SHP77 treated with DMSO at 0.1 percent for 48 hours (cell line): ENCODE measurements around the gene TMEM198.

ENCODE experiments used
- DNase-seq: peaks from one replicate; lab custom pipeline; 2025; lab: John Stamatoyannopoulos, UW

The TMEM198 gene

DNA sequence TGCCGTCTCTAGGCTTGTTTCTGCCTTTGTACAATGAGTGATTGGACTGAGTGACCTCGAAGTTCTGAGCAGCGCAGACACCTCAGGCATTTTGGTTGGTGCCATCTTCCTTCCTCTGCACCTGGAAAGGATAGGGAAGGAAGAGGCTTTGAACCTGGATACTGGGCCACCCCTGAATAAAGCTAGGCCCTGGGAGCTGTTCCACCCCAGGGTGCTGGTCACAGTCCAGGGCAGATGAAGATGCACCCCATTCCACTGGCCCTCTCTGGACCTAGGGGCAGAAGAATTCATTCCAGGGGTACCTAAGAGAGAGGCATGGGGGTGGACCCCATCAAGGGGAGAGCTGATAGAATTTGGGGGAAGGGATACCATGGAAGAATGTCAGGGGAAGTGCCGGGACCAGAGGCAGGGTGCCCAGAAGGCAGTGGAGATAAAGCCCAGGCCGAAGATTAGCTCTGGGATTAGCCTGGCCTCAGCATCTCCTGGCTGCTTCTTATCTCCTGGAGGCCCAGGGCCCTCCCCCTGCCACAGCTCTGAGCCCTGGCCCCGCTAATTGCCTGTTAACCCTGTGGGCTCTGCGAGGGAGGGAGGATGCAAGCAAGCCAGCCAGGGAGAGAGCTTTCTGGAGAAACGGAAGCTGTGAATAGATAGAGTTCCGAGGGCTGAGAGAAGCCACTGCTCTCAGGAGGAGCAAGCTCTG is 18.1 kb upstream of the TMEM198 start:
- DNase-seq = no peak

DNA sequence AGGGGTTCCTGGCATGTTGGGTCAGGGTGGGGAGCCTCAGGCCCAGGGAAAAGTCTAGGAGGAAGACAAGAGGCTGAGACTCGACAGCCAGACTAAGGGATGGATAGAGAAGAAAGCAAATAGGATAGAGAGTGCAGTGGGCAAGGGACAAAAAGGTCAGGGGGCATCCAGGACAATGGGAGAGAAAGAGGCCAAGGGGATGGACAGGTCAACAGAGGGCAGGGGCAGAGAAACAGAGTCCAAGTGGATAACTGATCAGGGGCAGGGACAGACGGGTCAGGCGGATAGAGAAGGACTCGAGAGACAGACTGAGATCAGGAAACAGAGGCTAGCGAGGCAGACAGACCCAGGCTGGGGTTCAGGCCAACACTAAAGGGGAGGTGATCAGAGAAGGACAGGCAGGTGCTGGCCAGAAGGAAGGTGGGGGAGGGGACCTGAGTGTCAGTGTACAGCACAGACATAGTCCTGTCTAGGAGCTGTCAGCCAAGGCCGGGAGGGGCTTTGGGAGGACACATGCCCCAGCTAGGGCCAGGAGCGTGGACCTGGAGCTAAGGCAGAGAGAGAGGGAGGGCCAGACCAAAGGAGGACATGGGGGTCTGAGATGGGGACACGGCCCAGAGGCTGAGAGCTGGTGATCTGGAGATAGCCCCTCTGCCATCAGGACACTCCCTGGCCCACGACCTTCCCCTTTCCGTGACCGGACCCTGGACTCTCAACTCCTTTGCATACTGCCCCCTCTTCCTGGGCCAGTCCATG is 17.3 kb upstream of the TMEM198 start:
- no peak for DNase-seq

DNA sequence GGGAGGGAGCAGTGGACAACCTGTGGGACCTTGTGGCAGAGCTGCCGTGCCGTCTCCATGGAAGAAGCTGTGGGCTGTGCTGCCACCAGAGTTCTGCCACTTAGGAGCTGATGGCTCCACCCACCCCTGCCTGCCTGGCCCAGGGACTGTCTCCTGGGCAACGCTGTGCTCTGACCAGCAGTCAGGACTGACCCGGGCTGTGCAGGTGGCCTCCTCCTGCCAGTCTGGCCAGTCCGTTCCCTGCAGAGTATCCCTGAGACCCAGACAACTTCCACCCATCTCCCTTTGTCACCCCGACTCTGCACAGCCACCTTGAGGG is 16.8 kb upstream of the TMEM198 start:
- DNase-seq = no peak

DNA sequence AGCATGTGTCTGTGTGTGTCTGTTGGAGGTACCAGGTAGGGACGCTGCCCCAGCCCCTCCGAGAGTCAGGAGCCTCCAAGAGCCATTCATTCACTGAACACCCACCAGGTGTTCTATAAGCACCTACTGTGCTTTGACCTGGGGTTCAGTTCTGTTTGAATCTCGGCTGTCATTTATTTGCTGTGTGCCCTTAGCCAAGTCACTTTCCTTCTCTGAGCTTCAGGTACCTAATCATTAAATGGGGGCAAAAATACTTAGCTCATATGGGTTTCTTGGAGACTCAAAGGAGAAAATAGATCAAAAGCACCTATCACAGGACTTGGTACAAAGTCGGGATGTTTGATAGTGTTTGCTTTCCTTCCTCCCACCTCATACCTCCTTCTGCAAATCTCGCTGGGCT is 16.4 kb upstream of the TMEM198 start:
- no peak for DNase-seq

DNA sequence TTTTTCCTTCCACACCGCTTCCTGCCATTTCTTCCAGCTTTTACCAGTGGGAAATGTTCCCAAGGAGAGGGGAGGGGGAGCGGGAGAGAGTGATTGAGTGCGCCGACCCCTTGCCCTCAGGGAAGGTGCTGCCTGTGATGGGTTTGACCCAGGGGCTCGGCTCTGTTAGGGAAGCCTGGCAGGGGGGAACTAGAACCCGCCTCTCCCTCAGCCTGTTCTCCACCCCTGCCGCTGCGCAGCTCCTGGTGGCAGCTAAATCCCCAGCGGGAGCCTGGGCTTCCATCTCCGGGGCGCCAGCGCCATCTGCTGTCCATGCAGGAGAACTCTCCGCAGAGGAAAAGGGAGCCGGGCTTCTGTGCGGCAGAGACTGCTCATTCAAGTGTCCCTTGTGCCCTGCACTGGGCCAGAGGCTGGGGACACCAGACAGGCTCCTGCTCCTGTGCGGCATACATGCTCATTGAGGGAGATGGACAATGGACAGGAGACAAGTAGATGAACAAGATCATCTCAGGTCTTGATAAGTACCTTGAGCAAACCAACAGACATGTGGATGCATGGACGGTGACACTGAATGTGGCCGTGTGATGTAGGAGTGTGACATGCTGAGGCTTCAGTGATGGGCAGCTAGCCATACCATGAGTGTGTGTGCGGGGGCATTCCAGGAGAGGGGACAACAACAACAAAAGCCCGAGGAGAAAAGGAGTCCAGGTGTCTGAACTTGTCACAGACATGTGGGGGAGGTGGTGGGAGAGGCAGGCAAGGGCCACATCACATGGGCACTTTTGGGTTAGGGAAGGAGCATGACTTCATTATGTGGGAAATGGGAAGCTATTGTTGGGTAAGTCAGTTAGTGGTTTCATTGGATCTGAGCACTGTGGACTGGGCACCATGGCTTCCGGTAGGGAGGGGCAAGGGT is 13.5 kb upstream of the TMEM198 start:
- peak; percentile 65 for DNase-seq

DNA sequence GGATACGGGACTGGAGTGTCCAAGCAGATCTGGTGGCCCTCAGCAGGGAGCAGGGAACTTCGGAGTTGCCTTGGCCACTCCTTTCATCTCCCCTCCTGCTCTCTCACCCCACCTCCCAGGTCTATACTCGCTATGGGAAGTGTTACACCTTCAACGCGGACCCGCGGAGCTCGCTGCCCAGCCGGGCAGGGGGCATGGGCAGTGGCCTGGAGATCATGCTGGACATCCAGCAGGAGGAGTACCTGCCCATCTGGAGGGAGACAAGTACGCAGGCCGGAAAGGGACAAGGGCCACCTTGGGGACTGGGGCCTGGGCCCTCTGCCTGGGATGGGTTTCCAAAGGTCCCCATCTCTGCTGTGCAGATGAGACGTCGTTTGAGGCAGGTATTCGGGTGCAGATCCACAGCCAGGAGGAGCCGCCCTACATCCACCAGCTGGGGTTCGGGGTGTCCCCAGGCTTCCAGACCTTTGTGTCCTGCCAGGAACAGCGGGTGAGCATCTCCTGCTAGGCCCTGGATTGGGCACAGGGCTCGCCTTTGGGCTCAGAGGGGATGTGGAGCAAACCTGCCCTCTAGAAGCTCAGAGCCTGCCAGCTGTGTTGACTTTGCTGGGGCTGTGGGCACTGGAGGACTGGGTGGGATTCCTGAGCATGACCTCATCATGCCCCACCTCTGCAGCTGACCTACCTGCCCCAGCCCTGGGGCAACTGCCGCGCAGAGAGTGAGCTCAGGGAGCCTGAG is 12.0 kb upstream of the TMEM198 start:
- DNase-seq = no peak

DNA sequence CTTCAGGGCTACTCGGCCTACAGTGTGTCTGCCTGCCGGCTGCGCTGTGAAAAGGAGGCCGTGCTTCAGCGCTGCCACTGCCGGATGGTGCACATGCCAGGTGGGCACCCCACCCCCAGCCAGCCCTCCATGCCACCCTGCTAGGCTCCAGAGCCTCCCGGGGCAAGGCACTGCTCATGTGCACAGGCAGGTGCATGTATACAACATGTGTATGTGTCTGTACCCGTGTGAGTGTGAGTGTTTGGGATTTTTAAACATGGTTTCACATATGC is 11.5 kb upstream of the TMEM198 start:
- no peak for DNase-seq

DNA sequence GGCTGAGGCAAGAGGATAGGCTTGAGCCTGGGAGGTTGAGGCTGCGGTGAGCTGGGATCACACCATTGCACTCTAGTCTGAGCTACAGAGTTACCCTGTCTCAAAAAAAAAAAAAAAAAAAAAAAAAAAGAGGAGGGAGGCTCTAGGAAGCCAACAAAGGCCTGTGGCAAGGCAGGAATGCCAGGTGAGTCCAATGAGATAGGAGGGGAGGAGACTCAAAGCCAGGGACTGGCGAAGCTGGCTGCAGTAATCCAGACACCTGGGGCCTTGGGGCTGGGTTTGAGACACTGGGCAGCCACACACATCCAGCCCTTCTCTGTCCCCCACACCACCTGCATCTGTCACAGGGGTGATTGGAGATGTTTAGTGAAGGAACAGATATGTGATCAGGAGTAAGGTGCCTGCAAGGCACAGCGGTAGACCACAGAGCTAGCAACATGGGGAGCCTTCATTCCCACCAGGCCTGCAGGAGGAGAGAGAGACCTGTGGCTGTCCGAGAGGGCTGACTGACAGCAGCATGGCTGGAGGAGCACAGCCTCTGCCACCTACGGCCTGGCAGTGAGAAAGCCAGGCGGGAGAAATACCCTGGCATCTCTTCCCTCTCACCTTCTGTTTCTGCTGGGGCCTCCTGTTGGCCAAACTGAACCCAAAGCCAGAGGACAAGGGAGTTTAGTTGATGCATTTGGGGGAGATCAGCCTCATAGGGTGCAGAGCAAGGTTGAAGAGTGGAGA is 9.7 kb upstream of the TMEM198 start:
- DNase-seq = no peak

DNA sequence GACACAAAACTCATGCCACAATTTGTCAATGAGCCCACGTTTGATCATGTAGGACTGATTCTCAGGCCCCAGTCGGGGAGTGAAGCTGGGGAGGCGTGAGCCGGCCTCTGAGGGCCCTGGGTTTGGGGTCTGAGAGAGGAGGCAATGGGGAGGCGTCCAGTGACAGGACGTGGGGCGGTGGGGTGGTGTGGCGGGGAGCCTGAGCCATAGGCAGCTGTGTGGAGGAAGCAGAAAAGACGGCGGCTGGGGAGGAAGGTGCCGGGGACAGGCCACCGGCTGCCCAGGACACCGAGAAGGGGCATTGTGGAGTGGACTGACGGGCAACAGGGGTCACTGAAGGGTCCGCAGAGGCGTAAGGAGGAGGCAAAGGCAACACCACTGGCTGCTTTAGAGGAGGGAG is 7.4 kb upstream of the TMEM198 start:
- no peak for DNase-seq

DNA sequence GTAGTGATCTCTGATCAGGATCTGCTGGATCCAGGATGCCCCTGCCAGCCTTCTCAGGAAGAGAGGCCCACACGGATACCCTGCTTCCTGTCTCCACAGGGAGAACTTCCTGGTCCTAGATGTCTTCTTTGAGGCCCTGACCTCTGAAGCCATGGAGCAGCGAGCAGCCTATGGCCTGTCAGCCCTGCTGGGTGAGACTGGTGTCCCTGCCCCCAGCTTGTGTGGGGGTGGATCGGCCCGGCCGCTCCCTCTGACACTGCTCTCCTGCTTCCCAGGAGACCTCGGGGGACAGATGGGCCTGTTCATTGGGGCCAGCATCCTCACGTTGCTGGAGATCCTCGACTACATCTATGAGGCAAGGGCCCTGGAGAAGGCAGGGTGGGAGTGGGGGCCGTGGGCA is 6.9 kb upstream of the TMEM198 start:
- no peak for DNase-seq

DNA sequence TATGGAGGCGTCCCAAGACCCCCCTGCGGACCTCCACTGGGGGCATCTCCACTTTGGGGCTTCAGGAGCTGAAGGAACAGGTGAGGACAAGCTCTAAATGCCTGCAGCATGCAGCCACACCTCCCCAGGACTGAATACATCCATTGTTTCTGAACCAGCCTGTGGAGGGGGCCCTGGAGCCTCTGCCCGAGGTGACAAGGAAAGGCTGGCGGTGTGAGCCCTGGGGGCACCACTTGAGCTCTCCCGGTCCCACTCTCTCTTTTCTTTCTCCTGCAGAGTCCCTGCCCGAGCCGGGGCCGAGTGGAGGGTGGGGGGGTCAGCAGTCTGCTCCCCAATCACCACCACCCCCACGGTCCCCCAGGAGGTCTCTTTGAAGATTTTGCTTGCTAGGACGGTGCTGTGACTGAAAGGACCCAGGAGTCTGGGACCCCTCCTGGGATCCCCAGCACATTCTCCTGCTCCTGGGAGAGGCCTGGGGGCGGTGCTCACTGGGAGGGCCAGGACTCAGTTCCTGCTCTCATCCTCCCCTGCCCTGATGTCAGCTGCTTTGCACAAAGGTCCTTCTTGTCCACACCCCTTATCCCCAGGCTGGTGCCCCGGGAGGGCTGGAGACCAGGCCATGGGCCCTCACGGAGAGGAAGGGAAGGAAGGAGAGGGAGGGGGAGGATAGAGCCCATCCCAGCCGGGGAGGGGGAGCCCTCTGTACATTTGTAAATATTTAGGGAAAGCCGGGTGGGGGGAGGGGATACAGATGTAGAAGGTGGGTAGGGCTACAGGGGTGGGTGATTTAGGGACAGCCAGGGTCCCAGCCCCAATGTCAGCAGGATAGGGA is 6.0 kb upstream of the TMEM198 start:
- no peak for DNase-seq

DNA sequence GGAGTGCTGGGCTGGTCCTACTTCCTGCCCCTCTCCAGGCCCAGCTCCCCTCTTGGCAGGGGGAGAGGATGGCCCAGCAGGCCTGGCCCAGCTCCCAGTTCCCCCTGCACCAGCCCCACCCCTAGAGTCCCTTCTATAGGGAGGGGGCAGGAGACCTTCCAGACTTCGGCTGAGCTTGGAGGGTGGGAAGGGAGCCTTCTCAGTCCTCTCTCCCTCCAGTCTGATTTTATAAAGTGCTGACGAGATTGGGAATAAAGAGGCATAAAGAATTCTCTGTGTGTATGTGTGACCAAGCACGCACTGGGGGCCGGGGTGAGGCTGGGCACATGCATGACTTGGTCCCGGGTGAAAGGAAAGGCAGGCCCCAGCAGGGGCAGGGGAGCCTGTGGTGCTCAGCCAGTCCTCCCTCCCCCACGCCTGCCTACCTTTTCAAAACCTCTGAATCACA is 5.3 kb upstream of the TMEM198 start:
- no peak for DNase-seq

DNA sequence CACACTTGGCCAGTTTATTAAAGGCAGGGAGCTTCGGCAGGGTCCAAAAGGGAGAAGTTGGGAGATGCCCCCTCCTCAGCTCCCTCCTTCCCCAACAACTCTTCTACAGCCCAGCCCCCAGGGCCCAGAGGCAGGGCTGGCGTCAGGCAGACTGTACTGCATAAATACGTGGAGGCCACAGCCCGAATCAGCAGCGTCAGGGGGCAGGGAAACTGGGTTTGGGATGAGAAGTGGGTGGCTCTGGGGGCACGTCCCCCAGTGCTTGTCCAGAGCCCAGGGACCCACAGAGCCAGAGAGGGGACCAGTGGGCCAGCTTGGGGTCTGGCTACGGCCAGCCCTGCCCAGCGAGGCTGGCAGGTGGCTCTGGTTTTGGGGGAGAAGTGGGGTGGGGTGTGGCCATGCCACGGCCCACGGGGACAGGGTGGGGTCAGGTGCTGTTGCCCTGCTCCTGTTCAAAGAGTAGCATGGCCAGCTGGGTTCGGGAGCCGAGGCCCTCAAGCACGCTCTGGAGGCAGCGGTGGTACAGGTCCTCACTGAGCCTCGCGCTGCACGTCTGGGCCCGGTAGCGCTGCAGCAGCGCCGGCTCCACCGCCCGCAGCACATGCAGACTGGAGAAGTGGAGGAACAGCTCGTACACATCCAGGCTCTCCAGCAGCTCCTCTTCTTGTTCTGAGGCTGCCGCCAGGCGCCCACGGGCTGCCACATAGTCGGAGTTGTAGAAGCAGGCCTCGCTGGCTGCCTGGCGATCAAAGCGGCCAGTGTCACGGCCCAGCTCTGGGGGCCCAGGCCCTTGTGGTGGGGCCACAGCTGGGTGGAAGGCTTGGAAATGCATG is 4.7 kb upstream of the TMEM198 start:
- DNase-seq = no peak

DNA sequence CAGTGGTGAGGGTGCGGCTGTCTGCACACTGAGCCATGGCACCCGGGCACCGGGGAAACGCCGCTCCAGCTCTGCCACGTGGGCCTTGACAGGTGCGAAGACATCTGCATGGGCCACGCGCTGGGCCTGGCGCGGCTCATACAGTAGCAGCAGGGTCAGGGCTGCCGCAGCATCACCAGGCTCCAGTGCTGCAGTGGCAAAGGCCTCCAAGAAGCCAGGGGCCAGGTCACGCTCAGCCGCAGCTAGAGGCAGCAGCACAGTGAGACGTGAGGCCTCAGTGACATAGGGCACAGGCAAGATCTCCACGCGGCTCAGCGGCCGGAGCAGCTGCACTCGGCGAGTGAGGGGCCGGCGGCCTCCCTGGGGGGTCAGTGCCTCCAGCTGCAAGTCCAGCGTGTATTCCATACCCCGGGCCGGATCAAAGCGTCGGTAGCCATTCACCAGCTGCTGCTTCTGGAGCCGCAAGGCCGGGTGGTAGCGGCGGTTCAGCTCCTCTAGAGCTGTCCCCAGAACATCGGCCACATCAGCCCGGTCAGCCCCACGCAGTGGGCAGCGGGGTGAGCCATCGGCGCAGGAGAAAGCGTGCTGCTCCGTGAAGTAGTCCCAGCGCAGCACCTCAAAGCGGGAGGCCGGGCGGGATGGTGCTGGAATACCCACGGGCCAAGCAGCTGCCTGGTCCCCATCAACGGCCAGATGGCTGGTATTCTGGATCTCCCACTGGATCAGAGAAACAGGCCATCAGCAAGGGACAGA is 3.7 kb upstream of the TMEM198 start:
- DNase-seq = no peak

DNA sequence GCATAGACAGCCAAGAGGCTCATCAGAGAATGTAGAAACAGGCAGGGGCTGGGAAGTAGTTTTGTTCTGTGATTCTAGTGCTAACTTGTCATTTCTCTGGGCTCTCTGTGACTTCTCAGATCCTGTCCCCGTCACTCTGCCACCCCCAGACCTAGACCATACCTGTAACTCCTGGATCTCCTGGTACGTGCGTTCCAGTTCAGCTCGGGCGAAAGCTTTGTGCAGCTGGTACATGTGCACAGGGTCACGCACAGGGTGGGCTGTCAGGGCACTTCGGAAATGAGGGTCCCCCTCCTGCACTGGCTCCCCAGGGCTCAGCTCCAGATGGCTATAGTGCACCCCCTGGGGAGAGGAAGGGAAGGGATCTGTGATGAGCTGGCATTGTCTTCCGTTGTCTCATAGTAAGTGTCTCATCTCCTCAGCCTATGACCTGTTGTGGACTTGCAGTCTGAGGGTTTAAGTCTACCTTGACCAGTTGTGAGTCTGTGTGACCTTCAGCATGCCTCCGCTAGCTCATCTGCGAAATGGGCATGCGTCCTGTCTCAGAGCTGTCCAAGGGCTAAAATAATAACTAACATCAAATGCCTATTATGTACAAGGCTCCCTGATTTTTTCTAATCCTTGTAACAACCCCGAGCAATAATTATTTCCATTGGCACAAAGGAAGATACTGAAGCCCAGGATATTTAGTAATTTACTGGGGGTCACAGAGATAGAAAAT is 2.9 kb upstream of the TMEM198 start:
- DNase-seq = no peak

DNA sequence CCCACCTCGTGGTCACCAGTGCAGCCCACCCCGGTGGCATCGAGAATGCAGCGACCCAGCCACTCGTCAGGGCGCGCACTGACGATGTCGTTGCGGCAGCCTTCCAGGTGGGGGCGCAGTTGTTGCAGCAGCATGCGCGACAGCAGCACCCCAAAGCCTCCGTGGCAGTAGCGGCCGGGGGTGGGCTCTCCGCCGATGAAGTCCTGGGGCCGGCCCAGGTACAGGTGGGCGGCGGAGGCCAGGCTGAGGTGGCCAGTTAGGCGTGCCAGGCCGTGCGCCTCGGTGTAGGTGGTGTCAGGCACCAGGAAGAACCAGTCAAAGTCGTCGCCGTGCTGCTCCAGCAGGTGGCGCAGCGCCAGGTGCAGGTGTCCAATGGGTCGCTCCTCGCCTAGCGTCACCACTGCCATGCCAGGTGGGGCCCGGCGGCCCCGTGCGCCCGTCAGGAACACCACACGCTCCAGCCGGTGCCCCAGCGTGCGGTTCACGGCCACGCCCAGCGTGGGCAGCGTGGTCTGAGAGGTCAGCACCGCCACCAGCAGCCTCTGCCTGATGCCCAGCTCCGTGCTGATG is 2.1 kb upstream of the TMEM198 start:
- peak; percentile 72 for DNase-seq

DNA sequence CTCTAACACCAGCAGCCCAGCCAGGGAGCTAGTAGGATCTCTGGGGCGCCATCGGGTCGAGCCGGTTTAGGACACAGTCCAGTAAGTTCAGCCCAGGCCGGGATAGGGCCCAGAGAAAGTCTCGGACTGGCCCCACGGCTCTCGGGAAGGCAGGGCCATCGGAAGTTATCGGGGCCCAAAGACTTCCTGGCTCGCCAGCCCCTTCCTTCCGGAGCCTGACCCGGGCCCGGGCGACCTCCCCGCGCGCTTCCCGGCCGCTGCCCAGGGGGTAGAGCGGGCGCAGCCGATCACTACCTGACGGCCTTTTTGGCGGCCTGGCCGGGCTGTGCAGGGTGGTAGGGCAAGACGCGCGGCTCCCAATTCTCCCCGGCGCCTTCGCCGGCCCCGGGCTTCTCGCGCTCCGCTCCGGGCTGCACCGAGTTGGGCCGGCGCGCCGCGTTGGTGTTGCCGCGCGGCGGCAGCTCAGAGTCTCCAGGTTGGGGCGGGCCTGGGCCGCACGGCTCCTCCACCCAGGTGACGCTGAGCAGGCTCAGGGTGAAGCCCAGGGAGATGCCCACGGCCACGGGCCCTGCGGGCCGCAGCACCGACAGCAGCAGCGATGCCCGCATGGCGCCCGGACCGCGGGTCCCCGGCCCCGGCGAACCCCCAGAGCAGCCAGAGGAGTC is 765 bp upstream of the TMEM198 start:
- no peak for DNase-seq

DNA sequence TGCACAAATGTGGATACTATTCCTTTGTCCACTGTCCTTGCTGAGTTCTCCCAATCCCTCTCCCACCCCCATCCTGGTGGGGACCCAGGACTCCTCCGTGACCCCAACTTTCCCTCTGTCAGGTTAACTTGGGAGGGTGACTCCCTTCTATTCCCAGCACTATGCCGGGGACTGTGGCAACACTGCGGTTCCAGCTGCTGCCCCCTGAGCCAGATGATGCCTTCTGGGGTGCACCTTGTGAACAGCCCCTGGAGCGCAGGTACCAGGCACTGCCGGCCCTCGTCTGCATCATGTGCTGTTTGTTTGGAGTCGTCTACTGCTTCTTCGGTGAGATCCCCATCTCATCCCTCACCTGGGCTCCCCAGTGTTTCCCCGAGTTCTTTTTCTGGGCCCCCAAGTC is 739 bp downstream of the TMEM198 start:
- DNase-seq = no peak
